ENCODE results near the gene AGFG2.

The AGFG2 gene

DNA sequence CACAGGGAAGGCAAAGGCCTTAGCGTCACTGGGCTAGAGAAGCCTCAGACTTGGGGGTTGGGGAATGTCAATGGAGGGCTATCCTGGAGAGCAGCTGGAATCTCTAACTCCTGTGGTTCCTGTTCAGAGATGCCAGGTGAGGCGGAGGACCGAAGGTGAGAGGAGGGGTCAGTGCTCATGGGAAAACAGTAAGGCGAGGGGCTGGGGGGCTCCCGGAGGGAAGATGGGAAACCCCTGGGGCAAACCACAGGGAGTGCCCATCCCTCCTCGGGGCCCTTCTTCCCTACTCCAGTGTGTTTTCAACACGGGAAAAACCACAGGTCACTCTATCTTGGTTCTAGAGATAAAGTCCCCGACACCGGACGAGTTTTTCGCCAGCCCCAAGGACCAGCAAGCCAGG, 43.6 kb downstream of the AGFG2 start:
- TF ChIP-seq, protein P1, sequence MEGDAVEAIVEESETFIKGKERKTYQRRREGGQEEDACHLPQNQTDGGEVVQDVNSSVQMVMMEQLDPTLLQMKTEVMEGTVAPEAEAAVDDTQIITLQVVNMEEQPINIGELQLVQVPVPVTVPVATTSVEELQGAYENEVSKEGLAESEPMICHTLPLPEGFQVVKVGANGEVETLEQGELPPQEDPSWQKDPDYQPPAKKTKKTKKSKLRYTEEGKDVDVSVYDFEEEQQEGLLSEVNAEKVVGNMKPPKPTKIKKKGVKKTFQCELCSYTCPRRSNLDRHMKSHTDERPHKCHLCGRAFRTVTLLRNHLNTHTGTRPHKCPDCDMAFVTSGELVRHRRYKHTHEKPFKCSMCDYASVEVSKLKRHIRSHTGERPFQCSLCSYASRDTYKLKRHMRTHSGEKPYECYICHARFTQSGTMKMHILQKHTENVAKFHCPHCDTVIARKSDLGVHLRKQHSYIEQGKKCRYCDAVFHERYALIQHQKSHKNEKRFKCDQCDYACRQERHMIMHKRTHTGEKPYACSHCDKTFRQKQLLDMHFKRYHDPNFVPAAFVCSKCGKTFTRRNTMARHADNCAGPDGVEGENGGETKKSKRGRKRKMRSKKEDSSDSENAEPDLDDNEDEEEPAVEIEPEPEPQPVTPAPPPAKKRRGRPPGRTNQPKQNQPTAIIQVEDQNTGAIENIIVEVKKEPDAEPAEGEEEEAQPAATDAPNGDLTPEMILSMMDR (IDR thresholded peaks at IDR 0.05; ENCODE audit: low read depth, low read length), result no peak
- TF ChIP-seq EZH2phosphoT487 (IDR thresholded peaks at IDR 0.05; ENCODE audit: low read depth), result no peak
- H3K4me3 ChIP-seq (ENCODE audit: low read length), result no peak overlapping the region
- no peak overlapping the region for H3K4me2 ChIP-seq (ENCODE audit: low read length)
- no peak overlapping the region for H2AFZ ChIP-seq (ENCODE audit: low read depth, low read length)
- peaks cover 8% of the 10 kb centered on the region for H3K79me2 ChIP-seq (ENCODE audit: low read length)
- H3K27ac ChIP-seq (ENCODE audit: low read length), result no peak overlapping the region
- no peaks in the 10 kb centered on the region for H3K27me3 ChIP-seq (ENCODE audit: low read depth, low read length)
- peaks cover 24% of the 10 kb centered on the region for H3K4me1 ChIP-seq (ENCODE audit: low read length)
- H3K9ac ChIP-seq (ENCODE audit: low read length), result no peak overlapping the region
- 0 out of 2 replicates have a peak, but pooled peaks cover 2% of the 10 kb centered on the region for H4K20me1 ChIP-seq (ENCODE audit: insufficient read depth, low read length)
- peaks cover 18% of the 10 kb centered on the region for H3K36me3 ChIP-seq (replicated peaks; ENCODE audit: low read depth, low read length)
- H3K9me3 ChIP-seq (ENCODE audit: insufficient read depth, low read length), result no peaks in the 10 kb centered on the region

GRCh38 chr7:100583132-100584053, 44.4 kb downstream of the AGFG2 start:
- H3K36me3 ChIP-seq (replicated peaks; ENCODE audit: low read depth, low read length), result peaks cover 17% of the 10 kb centered on the region
- H3K4me1 ChIP-seq (ENCODE audit: low read length), result peaks cover 24% of the 10 kb centered on the region
- H2AFZ ChIP-seq (ENCODE audit: low read depth, low read length), result no peak overlapping the region; the same call in 1 of the 2 replicates
- no peak for TF ChIP-seq EZH2phosphoT487 (IDR thresholded peaks at IDR 0.05; ENCODE audit: low read depth)
- TF ChIP-seq, protein P1 (IDR thresholded peaks at IDR 0.05; ENCODE audit: low read depth, low read length), result no peak
- peaks cover 8% of the 10 kb centered on the region for H3K79me2 ChIP-seq (ENCODE audit: low read length)
- H4K20me1 ChIP-seq (ENCODE audit: insufficient read depth, low read length), result 0 out of 2 replicates have a peak, but pooled peaks cover 2% of the 10 kb centered on the region
- H3K9me3 ChIP-seq (ENCODE audit: insufficient read depth, low read length), result no peaks in the 10 kb centered on the region
- peak overlapping the region; percentile 59 for H3K27ac ChIP-seq (ENCODE audit: low read length)
- H3K9ac ChIP-seq (ENCODE audit: low read length), result peak overlapping the region; percentile 94
- H3K27me3 ChIP-seq (ENCODE audit: low read depth, low read length), result no peaks in the 10 kb centered on the region
- H3K4me2 ChIP-seq (ENCODE audit: low read length), result peak overlapping the region; percentile 96
- H3K4me3 ChIP-seq (ENCODE audit: low read length), result peak overlapping the region; percentile 86

DNA sequence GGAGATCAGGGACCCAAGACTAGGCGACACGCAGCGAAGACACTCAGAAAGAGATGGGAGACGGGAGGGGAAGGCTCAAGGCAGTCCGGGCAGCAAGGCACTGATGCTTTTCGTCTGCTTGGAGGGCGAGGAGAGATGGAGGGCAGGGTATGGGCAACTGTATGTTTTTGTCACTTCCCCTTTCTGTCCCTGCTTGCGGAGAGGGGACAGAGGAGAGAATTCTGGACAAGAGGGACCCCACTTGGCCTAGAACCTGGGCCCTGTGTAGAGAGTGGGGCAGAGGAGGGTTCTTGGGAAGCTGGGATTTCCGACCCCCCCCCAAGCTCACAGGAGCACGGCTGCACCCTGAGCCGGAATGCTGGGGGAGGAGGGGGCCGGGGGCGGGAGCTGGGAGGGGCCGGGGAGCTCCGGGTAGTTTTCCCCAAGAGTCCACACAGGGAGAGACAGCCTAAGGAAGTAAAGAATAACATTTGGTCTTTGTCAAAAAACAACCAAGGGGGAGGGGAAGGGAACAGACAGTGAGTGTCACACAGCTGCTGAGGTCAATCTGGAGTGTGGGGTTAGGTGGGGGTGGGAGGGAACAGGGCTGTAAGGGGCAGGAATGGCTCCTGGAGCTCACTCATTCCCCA, 45.2 kb downstream of the AGFG2 start:
- H3K9me3 ChIP-seq (ENCODE audit: insufficient read depth, low read length), result no peaks in the 10 kb centered on the region
- peak overlapping the region; percentile 86 for H3K4me3 ChIP-seq (ENCODE audit: low read length)
- H3K36me3 ChIP-seq (replicated peaks; ENCODE audit: low read depth, low read length), result peaks cover 15% of the 10 kb centered on the region
- no peak overlapping the region; the same call in 1 of the 2 replicates for H2AFZ ChIP-seq (ENCODE audit: low read depth, low read length)
- peak overlapping the region; percentile 59 for H3K27ac ChIP-seq (ENCODE audit: low read length)
- peak overlapping the region; percentile 96 for H3K4me2 ChIP-seq (ENCODE audit: low read length)
- 0 out of 2 replicates have a peak, but pooled peaks cover under 1% of the 10 kb centered on the region for H3K27me3 ChIP-seq (ENCODE audit: low read depth, low read length)
- H3K79me2 ChIP-seq (ENCODE audit: low read length), result peaks cover 8% of the 10 kb centered on the region
- H3K9ac ChIP-seq (ENCODE audit: low read length), result peak overlapping the region; percentile 94
- TF ChIP-seq EZH2phosphoT487 (IDR thresholded peaks at IDR 0.05; ENCODE audit: low read depth), result no peak
- TF ChIP-seq, protein P1 (IDR thresholded peaks at IDR 0.05; ENCODE audit: low read depth, low read length), result no peak
- 0 out of 2 replicates have a peak, but pooled peaks cover 2% of the 10 kb centered on the region for H4K20me1 ChIP-seq (ENCODE audit: insufficient read depth, low read length)
- peaks cover 24% of the 10 kb centered on the region for H3K4me1 ChIP-seq (ENCODE audit: low read length)
